Measurements from ENCODE around the gene UPK1B. TPM values are rescaled to one million over a fixed set of nuclear protein-coding genes. Genes with fewer than 3 reads are reported as not detected.

The UPK1B gene
- total RNA-seq, 1 experiment from 2014 or later: 1.0 TPM

- H3T11ph ChIP-seq (ENCODE audit: low read length): no peak overlapping the region
- no peak overlapping the region for H2AK5ac ChIP-seq (ENCODE audit: insufficient read length, low read length)
- peaks cover 9 to 15% of the 10 kb centered on the region in 2 experiments for H3K9me3 Mint-ChIP-seq
- no peak overlapping the region for H2BK12ac ChIP-seq (ENCODE audit: insufficient read length, low read depth, low read length)
- H3K4me1 Mint-ChIP-seq: peaks cover 20 to 29% of the 10 kb centered on the region in 2 experiments
- no peak overlapping the region for H3K4me3 Mint-ChIP-seq
- no peak overlapping the region for H4K91ac ChIP-seq (ENCODE audit: insufficient read length, low read depth, low read length)
- no peak overlapping the region for H4K8ac ChIP-seq (replicated peaks; ENCODE audit: insufficient read length, low read depth, low read length)
- H3K14ac ChIP-seq (ENCODE audit: insufficient read depth, low read length): no peak overlapping the region
- H3K36me3 Mint-ChIP-seq (ENCODE audit: insufficient read depth in 1 of 3, low read depth in 3 of 3): peaks cover 4 to 15% (median 9%) of the 10 kb centered on the region in 3 experiments; a peak in 6 of 7 replicates
- no peak overlapping the region for H2BK15ac ChIP-seq (ENCODE audit: low read depth, low read length)
- H3K23ac ChIP-seq (ENCODE audit: insufficient read length, low read depth, low read length): no peak overlapping the region
- H3K9ac ChIP-seq (ENCODE audit: extremely low read depth, insufficient read length, low read length): no peak overlapping the region
- no peak overlapping the region for H2BK5ac ChIP-seq (ENCODE audit: insufficient read length, low read length)
- H3K79me2 ChIP-seq (ENCODE audit: insufficient read depth, low read length): no peaks in the 10 kb centered on the region
- H3K27me3 ChIP-seq (ENCODE audit: insufficient read depth, low read length): no peaks in the 10 kb centered on the region
- H3K27me3 Mint-ChIP-seq (ENCODE audit: low read depth): no peaks in the 10 kb centered on the region
- H2BK20ac ChIP-seq (ENCODE audit: low read depth, low read length, poor library complexity, severe bottlenecking): no peak overlapping the region
- H4K20me1 ChIP-seq (ENCODE audit: control insufficient read depth, insufficient read depth, insufficient read length): no peaks in the 10 kb centered on the region
- peaks cover 2% of the 10 kb centered on the region; the same call in 1 of the 2 replicates for H3K4me1 ChIP-seq (ENCODE audit: insufficient read depth, low read length)
- TF ChIP-seq CTCF (conservative IDR thresholded peaks at IDR 0.05): no peak
- no peak overlapping the region for H3K18ac ChIP-seq (ENCODE audit: insufficient read length, low read depth, low read length)
- no peak overlapping the region for H3K27ac ChIP-seq (ENCODE audit: insufficient read length, low read depth, low read length)
- H3K4ac ChIP-seq (ENCODE audit: low read depth, low read length): no peak overlapping the region
- no peak overlapping the region for H2AFZ ChIP-seq (ENCODE audit: low read length)
- no CpG with 5 or more reads among the region's 10 CpGs for WGBS (ENCODE audit: extremely low coverage, insufficient read length, low lambda C conversion rate)
- no peak overlapping the region for H3K27ac Mint-ChIP-seq
- no peak overlapping the region for H3K56ac ChIP-seq (ENCODE audit: insufficient read length, low read depth, low read length)
- H3K79me1 ChIP-seq (ENCODE audit: insufficient read depth, low read depth, low read length, poor library complexity, severe bottlenecking): no peaks in the 10 kb centered on the region
- H2BK120ac ChIP-seq (ENCODE audit: low read depth, low read length, poor library complexity, severe bottlenecking): no peak overlapping the region
- no peak overlapping the region for H4K5ac ChIP-seq (ENCODE audit: insufficient read length, low read depth, low read length)
- H3K9me3 ChIP-seq (ENCODE audit: control insufficient read depth, low read depth, low read length): no peaks in the 10 kb centered on the region
- no peak for DNase-seq
- H3K23me2 ChIP-seq (ENCODE audit: insufficient read length, low read depth, low read length, poor library complexity, severe bottlenecking): no peaks in the 10 kb centered on the region
- H3K4me2 ChIP-seq (ENCODE audit: insufficient read depth, insufficient read length, low read length): no peak overlapping the region
Observed at GRCh38 chr3:119125342-119125741, 48.1 kb upstream of the UPK1B start.
